Measurements from ENCODE around the gene ENAH. TPM values are rescaled to one million over a fixed set of nuclear protein-coding genes. Genes with fewer than 3 reads are reported as not detected.
A peak's percentile ranks its signal among the peaks of the same experiment; 100 is the strongest.

The ENAH gene
- total RNA-seq, 1 experiment from 2014 or later: 246 TPM

DNA sequence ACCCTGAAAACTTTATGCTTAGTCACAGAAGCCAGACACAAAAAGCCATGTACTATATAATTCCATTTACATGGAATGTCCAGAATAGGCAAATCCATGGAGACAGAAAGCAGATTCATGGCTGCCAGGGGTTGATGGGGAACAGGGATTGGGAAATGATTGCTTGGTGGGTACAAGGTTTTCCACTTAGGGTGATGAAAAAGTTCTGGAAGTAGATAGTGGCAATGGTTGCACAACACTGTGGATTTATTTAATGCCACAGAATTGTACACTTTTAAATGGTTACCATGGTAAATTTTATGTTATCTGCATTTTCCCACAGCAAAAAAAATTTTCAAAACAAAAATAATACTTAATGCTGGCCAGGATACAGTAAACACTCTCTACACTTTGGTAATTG is 40.6 kb downstream of the ENAH start:
- no peak for DNase-seq
- no peaks in the 10 kb centered on the region for H3K9me3 ChIP-seq (replicated peaks)
- no peak overlapping the region for H3K4me3 ChIP-seq
- H3K27ac ChIP-seq: no peak overlapping the region
- peaks cover 7% of the 10 kb centered on the region; the same call in 1 of the 2 replicates for H3K36me3 ChIP-seq
- no peaks in the 10 kb centered on the region for H3K27me3 ChIP-seq
- peaks cover 19% of the 10 kb centered on the region for H3K4me1 ChIP-seq

DNA sequence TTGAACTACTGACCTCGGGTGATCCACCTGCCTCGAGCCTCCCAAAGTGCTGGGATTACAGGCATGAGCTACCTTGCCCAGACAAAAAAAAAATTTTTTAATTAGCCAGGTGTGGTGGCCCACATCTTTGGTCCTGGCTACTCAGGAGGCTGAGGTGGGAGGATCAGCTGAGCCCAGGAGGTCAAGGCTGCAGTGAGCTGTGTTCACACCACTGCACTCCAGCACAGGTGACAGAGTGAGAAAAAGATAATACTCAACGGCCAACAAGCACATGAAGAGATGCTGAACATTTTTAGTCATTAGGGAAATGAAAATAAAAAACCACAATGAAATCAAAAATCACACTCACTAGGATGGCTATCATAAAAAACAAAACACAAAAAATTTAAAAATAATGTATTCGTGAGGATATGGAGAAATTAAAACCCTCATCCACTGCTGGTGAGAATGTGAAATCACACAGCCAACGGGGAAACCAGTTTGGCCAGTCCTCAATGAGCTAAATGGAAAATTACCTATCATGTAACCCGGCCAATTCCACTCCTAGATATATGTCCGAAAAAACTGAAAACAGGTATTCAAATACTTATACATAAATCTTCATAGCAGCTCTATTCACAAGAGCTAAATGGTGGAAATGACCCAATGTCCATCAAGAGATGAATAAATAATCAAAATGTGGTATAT is 41.2 kb downstream of the ENAH start:
- no peak overlapping the region for H3K27ac ChIP-seq
- H3K4me1 ChIP-seq: peaks cover 22% of the 10 kb centered on the region
- no peak overlapping the region for H3K4me3 ChIP-seq
- H3K27me3 ChIP-seq: no peaks in the 10 kb centered on the region
- H3K9me3 ChIP-seq (replicated peaks): no peaks in the 10 kb centered on the region
- H3K36me3 ChIP-seq: peaks cover 7% of the 10 kb centered on the region; the same call in 1 of the 2 replicates
- no peak for DNase-seq

DNA sequence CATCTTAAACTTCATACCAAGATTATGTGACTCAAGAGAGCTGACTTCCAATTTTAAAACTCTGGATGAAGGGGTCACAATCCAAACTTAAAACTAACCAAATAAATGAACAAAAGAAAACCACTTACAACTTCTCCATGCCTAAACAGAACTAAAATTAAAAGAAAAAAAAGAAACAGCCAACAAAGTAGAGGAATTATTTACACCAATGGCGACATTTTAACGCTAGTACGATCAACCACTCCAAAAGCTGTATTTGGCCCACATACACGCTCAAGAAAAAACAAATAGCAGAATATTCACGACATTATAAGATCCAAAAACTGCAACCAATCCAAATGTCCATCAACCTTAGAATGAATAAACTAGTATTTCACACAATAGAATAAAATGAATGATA is 42.4 kb downstream of the ENAH start:
- Histone ChIP-seq H3K36me3 (peaks cover 7% of the 10 kb centered on the region; the same call in 1 of the 2 replicates), H3K9me3 (replicated peaks) (no peaks in the 10 kb centered on the region), H3K4me1 (peaks cover 22% of the 10 kb centered on the region), H3K27me3 (no peaks in the 10 kb centered on the region), H3K27ac (no peak overlapping the region), H3K4me3 (no peak overlapping the region)
- no peak for DNase-seq

DNA sequence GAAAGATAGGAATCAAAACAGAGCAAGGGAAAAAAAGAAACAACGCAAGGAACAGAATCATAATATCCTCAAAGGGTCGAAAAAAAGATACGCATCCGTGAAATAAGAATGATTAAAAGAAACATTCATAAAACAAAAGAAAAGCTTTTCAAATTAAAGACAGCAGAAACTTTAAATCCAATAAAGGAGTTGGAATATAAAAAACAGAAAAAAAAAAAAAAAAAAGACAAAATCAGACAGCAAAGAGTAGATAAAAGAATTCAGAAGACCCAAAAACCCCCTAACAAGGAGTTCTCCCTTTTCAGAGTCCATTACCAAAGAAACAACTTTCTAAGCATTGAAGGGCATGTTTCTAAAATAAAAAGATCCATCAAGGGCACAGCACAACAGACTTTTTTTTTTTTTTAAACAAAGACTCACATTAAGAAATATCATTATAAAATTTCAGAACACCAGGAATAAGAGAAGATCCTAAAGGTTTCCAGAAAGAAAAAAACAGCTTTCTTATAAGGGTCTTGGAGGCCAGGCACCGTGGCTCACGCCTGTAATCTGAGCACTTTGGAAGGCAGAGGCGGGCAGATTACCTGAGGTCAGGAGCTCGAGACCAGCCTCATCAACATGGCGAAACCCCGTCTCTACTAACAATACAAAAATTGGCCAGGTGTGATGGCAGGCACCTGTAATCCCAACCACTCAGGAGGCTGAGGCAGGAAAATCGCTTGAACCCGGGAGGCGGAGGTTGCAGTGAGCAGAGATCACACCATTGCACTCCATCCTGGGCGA is 44.7 kb downstream of the ENAH start:
- no peaks in the 10 kb centered on the region for H3K9me3 ChIP-seq (replicated peaks)

DNA sequence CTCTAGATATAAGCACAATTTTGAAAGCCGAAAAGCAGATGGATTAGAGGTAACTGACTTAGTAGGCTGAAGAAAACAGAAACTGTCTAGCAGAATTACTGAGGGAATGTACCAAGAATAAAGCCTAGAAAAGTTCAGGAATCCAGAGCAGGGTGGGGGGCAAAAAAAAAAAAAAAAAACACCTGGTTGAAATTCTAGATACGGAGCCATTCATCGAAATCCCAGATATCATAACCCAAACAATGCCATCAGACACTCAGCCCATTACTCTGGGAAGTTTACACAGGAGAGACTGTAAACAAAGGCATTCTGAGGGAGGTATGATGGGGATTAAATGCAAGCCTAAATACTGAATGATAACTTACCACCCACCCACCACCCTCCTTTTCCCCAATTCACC is 45.6 kb downstream of the ENAH start:
- Histone ChIP-seq H3K9me3 (replicated peaks) (no peaks in the 10 kb centered on the region), H3K27me3 (no peaks in the 10 kb centered on the region), H3K27ac (no peak overlapping the region), H3K4me3 (no peak overlapping the region), H3K4me1 (peaks cover 41% of the 10 kb centered on the region), H3K36me3 (peaks cover 9% of the 10 kb centered on the region; the same call in 1 of the 2 replicates)
- DNase-seq: peak; percentile 31 to 62

More for the DNA sequence above, 44.7 kb downstream of the ENAH start:
- Histone ChIP-seq H3K36me3 (peaks cover 9% of the 10 kb centered on the region; the same call in 1 of the 2 replicates), H3K4me1 (peaks cover 32% of the 10 kb centered on the region), H3K4me3 (no peak overlapping the region), H3K27me3 (no peaks in the 10 kb centered on the region), H3K27ac (no peak overlapping the region)
- no peak for DNase-seq

DNA sequence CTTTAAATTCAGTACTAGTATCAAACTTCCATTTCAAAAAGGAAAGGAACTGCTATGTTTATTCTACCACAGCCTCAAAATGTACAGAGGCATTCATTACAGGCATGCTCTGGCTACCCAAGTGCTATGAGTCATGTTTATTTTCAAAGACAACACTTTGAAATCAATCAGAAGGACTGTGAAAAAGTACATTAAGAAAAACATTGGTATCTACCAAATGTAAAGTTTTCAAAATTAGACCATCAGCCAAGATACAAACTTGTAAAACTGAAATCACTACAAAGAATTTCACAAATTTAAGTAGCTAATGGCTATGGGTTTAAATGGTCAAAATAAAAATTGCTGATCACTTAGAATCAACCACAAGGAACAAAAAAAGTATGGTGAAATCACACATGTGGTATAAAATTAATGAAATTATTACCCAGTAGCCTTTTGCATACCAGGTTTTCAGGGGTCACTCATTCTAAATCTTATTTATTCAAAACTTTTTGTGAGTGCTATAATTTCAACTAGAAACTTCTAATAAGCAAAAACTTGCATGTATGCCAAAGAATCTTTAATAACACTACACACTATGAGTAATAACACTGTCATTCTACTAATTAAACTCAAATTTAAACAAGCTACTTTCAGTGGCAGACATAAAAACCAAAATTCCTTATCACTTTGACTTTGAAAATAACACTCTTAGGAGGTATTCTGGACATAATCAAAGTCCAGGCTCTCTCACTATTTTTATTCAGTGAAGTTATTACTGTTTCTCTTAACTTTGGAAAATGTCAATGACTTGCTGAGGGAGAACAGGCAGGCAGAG is 49.2 kb downstream of the ENAH start:
- H3K27me3 ChIP-seq: no peaks in the 10 kb centered on the region
- DNase-seq: peak in 1 of 2 experiments; percentile 64
- H3K27ac ChIP-seq: peak overlapping the region; percentile 11
- H3K4me3 ChIP-seq: no peak overlapping the region
- peaks cover 11% of the 10 kb centered on the region; the same call in 1 of the 2 replicates for H3K36me3 ChIP-seq
- H3K4me1 ChIP-seq: peaks cover 42% of the 10 kb centered on the region
- H3K9me3 ChIP-seq (replicated peaks): no peaks in the 10 kb centered on the region

DNA sequence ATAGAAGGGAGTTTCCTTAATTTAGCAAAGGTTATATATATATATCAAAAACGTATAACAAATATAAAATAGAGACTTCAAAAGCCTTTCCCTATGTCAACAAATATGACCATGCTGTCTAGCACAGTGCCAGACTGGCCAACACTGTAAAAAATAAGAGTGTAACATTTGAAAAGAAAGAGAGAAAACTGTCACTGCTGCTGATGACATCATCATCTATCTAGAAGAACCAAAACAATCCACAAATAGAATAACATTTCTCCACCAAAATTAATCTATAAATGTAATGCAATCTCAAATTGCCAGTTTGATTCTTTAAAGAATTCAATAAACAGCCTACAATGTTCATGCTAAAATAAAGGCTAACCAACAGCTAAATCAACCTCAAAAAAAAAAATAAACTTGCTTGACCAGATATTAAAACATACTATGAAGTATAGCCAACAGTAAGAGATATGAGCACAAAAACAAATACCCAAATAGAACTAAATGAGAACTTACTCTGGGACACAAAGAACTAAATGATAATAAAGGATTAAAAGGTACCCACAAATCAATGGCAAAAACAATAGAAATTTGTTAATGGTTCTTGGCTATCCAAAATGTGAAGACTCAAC is 50.2 kb downstream of the ENAH start:
- H3K4me3 ChIP-seq: no peak overlapping the region
- no peaks in the 10 kb centered on the region for H3K9me3 ChIP-seq (replicated peaks)
- H3K27me3 ChIP-seq: no peaks in the 10 kb centered on the region
- no peak overlapping the region for H3K27ac ChIP-seq
- peaks cover 8% of the 10 kb centered on the region; the same call in 1 of the 2 replicates for H3K36me3 ChIP-seq
- peaks cover 35% of the 10 kb centered on the region for H3K4me1 ChIP-seq
- DNase-seq: no peak

DNA sequence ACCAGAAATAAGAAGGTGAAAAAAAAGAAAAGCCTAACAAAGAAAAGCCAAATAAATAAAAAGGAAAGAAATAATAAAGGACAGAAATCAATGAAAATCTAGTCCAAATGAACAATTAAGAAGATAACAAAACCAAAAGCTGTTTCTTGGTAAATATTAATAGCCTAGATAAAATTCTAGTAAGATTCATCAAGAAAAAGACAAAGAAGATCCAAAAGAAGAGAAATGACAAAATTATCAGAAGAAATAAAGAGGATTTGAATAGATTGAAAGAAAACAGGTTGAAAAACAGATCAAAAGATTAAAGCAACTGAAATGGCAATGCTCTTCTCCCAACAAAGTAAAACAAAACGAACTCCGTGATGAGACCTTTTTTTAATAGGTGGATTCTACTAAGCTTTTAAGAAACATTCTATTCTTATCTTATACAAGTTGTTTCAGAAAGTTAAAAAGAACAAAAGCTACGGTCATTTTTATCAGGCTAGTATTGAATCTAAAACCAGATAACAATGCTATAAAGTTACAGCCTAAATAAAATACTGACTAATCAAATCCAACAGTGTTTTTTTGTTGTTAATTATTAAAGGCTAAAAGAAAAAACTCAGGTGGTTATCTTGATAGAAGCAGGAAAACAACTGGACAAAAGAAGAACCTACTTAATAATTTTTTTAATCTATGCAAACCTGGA is 50.9 kb downstream of the ENAH start:
- H3K27me3 ChIP-seq: no peaks in the 10 kb centered on the region
- H3K36me3 ChIP-seq: peaks cover 8% of the 10 kb centered on the region; the same call in 1 of the 2 replicates
- H3K4me1 ChIP-seq: peaks cover 30% of the 10 kb centered on the region
- H3K9me3 ChIP-seq (replicated peaks): no peaks in the 10 kb centered on the region
- H3K27ac ChIP-seq: no peak overlapping the region
- no peak for DNase-seq
- no peak overlapping the region for H3K4me3 ChIP-seq

DNA sequence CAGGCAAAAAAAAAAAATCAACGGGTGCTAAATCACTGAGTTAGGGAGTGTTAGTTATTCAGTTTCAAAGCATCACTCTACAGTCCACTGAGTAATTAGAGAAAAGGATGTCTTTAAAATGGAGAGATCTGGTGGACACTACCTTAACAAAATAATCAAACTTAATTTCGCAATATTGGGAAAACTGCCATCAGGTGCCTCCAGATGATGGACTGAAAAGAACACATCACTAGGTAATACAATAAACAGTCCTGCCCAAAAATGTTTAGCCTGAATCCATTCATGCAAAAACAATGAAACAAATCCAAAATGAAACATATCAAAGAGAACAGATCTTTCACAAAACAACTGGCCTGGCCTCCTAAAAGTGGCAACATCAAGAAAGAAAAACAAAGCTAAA is 54.1 kb downstream of the ENAH start:
- Histone ChIP-seq H3K9me3 (replicated peaks) (no peaks in the 10 kb centered on the region), H3K4me3 (no peak overlapping the region), H3K27ac (no peak overlapping the region), H3K27me3 (no peaks in the 10 kb centered on the region), H3K36me3 (peaks cover 22% of the 10 kb centered on the region), H3K4me1 (peaks cover 45% of the 10 kb centered on the region)
- no peak for DNase-seq

DNA sequence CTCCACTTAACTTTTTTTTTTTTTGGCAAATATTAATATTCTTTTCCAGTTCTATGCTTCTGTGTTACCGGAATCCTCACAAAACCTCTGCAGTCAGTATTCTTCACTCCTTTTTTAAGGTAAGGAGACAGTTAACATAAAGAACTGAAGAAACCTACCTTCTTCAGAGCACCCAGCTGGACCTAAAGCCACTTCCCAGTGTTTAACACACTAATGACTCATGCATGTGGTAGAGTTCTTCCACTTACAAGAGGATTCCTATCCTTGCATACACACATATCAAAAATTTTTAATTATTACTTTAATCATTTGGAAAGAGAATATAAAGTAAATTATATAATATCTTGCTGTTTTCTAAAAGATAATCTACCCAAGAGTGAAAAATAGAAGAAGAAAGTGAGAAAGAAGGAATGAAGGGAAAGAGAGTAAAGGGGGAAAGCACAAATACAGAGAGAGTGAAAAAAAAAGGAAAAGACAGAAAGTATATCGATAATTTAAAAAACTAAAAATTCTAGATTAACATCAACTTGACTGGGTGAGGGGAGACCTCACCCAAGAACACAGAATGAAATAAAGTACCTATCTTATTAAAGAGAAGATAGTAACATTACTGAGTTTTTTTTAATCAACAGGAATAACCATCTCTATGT is 54.9 kb downstream of the ENAH start:
- no peaks in the 10 kb centered on the region for H3K27me3 ChIP-seq
- no peak overlapping the region for H3K27ac ChIP-seq
- DNase-seq: no peak
- H3K36me3 ChIP-seq: peaks cover 22% of the 10 kb centered on the region
- no peaks in the 10 kb centered on the region for H3K9me3 ChIP-seq (replicated peaks)
- no peak overlapping the region for H3K4me3 ChIP-seq
- H3K4me1 ChIP-seq: peaks cover 37% of the 10 kb centered on the region

DNA sequence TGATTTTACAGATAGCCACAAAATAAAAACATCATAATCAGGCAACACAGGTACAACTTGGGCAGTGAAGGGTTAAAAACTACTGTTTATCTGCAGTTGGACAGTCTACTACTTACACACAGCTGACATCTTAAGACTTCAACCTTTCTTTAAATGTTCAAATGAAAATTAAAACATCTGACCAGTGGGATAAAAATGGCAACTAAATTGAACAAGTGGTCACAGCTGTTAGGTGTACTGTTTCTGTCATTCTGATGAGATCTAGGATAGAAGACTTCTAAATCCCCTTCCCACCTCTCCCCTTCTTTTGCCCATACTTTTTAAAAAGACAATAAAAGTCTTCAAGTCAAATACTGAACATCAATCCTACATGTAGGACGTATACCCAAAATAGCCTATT is 56.2 kb downstream of the ENAH start:
- no peak overlapping the region for H3K4me3 ChIP-seq
- H3K27me3 ChIP-seq: no peaks in the 10 kb centered on the region
- H3K4me1 ChIP-seq: peaks cover 24% of the 10 kb centered on the region
- H3K36me3 ChIP-seq: peaks cover 19% of the 10 kb centered on the region
- peak overlapping the region; percentile 1; the same call in 1 of the 2 replicates for H3K27ac ChIP-seq
- H3K9me3 ChIP-seq (replicated peaks): no peaks in the 10 kb centered on the region
- DNase-seq: peak in 1 of 2 experiments; percentile 76

DNA sequence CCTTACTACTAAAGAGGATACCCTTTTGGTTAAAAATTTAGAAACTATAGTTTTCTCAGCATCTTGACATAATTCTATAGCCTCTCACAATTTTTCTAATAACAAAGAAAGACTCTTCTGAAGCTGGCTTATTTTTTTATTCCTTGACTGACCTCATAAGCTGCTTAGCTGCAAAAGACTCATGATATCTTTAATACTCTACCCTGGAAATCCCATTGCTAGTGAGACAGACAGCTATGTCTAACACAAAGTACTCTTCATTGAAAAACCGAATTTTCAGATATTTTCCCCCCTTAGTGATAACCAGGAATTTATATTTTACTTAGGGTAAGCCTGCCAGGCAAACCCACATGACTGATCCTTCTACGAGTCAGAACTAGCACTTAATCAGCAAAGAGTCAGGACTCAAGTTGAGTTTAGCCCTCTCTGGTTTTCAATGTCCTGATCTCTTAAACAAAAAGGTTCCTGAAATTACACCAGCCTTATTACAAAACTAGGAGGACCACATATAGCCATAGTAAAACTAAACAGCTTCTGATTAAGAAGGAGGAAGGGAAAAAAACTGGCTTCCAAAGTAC is 56.9 kb downstream of the ENAH start:
- H3K9me3 ChIP-seq (replicated peaks): no peaks in the 10 kb centered on the region
- peak overlapping the region; percentile 1; the same call in 1 of the 2 replicates for H3K27ac ChIP-seq
- H3K4me3 ChIP-seq: no peak overlapping the region
- no peak for DNase-seq
- peaks cover 22% of the 10 kb centered on the region for H3K4me1 ChIP-seq
- H3K27me3 ChIP-seq: no peaks in the 10 kb centered on the region
- H3K36me3 ChIP-seq: peaks cover 19% of the 10 kb centered on the region

DNA sequence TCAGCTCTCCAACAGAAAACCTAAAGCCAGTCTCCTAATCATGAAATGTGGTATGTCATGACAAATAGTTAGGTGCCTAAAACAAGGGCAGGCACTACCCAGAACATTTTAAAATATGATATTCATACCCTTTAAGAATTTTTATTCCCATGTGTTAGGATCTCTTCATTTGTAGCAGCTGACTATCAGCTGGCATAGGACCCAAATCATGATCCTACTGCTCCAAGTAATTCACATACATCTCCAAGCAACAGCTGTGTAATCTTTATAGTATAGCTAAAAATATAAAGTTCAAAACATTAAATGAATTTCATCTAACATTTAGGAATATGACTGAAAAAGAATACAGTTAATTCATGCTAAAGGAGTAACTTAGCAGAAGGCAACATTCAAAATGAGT is 57.5 kb downstream of the ENAH start:
- no peak overlapping the region for H3K27ac ChIP-seq

More for the DNA sequence above, 57.5 kb downstream of the ENAH start:
- DNase-seq: no peak
- no peaks in the 10 kb centered on the region for H3K9me3 ChIP-seq (replicated peaks)
- H3K36me3 ChIP-seq: peaks cover 22% of the 10 kb centered on the region
- peaks cover 22% of the 10 kb centered on the region for H3K4me1 ChIP-seq
- H3K27me3 ChIP-seq: no peaks in the 10 kb centered on the region
- no peak overlapping the region for H3K4me3 ChIP-seq

Data from SJCRH30 (cell line).